ENCODE results near the gene NAALADL2.

GRCh38 chr3:175535351-175535750 lies 676.2 kb downstream of the NAALADL2 start:
- TF ChIP-seq, protein P1, sequence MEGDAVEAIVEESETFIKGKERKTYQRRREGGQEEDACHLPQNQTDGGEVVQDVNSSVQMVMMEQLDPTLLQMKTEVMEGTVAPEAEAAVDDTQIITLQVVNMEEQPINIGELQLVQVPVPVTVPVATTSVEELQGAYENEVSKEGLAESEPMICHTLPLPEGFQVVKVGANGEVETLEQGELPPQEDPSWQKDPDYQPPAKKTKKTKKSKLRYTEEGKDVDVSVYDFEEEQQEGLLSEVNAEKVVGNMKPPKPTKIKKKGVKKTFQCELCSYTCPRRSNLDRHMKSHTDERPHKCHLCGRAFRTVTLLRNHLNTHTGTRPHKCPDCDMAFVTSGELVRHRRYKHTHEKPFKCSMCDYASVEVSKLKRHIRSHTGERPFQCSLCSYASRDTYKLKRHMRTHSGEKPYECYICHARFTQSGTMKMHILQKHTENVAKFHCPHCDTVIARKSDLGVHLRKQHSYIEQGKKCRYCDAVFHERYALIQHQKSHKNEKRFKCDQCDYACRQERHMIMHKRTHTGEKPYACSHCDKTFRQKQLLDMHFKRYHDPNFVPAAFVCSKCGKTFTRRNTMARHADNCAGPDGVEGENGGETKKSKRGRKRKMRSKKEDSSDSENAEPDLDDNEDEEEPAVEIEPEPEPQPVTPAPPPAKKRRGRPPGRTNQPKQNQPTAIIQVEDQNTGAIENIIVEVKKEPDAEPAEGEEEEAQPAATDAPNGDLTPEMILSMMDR (conservative IDR thresholded peaks at IDR 0.05), result no peak
- no peak for TF ChIP-seq ZFX (IDR thresholded peaks at IDR 0.05)
